Measurements from ENCODE around the gene AMT. TPM values are rescaled to one million over a fixed set of nuclear protein-coding genes. Genes with fewer than 3 reads are reported as not detected.

The AMT gene, protein sequence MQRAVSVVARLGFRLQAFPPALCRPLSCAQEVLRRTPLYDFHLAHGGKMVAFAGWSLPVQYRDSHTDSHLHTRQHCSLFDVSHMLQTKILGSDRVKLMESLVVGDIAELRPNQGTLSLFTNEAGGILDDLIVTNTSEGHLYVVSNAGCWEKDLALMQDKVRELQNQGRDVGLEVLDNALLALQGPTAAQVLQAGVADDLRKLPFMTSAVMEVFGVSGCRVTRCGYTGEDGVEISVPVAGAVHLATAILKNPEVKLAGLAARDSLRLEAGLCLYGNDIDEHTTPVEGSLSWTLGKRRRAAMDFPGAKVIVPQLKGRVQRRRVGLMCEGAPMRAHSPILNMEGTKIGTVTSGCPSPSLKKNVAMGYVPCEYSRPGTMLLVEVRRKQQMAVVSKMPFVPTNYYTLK
- 1.2 TPM in 1 of 2 replicates, not detected in the other for total RNA-seq (2014; rRNA removed; shearing (Covaris generic))

DNA sequence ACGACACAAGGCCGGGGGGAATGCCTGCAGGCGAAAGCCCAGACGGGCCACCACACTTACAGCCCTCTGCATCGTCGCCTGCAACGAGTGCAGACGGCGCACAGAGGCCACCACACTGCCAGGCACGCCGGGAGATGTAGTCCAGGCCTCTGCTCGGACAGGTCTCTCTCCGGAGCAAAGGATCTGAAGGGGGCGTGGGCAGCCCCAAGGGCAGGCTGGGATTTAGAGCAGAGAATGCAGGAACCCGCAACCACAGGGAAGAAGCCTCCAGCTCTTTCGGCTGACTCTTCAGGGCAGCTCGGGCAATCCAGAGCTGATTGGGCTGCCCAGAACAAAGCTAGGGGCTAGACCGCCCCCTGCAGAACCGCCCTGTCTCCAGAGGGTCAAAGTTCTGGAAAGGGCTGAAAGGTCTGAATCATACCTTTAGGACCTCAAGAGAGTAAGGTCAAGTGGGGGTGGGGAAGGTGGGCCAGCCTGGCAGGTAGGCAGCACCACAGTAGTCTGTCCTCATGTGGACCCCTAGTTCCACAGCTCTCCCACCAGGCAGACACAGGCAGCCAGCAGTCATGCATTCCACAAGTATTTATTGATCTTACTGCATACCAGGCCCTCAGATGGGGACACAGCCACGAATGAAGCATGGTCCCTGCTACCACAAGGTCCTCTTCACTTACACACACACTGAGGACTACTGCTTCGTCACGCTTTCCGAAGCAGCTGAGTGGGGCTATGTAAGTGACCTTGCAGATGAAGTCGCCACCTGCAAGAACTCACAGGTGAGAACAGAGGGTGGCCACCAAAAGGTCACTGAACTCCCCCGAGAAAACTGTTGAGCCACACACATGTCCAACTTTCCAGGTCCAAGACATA, at the start of gene AMT:
AMT (minus strand) TSS at position 95 of the 870 bp plus-strand sequence; CDS start at position 72, 23 bp downstream.
- no peak for DNase-seq (ENCODE audit: low spot score)

DNA sequence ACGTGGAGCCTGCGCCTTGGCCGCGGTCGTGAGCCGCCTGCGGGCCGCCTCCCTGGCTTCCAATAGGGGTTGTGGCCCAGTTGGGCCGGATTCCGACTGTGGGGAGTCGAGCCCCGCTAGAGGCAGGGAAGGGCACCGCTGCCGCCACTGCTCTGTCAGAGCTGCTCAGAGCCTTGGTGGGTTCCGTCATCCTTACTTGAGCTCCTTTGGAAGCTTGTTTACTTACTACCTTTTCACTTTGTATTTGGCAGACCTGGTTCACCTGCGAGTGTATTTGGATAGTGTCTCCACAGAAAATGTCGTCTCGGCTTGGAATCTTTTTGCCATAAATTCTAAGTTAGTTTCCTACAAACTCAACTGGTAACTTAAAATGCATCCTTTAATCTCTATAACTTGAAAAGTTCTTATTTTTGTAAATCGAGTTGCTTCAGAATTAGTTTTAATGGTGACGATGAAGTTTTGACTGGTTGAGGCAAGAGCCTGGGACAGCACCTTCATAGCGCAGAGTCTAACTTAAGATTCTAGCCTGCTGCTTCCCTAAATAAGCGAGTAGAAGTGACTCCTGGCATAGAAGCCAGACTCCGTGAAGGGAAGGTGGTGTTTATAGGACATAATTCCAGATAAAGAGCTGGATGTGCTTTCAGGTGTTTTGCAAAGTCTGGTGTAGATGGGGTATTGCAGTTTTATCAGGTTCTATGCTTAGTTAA, 48.6 kb upstream of the AMT start:
- no peak for DNase-seq (ENCODE audit: low spot score)

GRCh38 chr3:49469936-49470713, 47.9 kb upstream of the AMT start, which contains the start of gene DAG1:
TSS of gene DAG1 (plus strand) at chr3:49470267. CDS start at chr3:49510535, 40,268 bp downstream.
- peak; percentile 83 for DNase-seq (ENCODE audit: low spot score)

DNA sequence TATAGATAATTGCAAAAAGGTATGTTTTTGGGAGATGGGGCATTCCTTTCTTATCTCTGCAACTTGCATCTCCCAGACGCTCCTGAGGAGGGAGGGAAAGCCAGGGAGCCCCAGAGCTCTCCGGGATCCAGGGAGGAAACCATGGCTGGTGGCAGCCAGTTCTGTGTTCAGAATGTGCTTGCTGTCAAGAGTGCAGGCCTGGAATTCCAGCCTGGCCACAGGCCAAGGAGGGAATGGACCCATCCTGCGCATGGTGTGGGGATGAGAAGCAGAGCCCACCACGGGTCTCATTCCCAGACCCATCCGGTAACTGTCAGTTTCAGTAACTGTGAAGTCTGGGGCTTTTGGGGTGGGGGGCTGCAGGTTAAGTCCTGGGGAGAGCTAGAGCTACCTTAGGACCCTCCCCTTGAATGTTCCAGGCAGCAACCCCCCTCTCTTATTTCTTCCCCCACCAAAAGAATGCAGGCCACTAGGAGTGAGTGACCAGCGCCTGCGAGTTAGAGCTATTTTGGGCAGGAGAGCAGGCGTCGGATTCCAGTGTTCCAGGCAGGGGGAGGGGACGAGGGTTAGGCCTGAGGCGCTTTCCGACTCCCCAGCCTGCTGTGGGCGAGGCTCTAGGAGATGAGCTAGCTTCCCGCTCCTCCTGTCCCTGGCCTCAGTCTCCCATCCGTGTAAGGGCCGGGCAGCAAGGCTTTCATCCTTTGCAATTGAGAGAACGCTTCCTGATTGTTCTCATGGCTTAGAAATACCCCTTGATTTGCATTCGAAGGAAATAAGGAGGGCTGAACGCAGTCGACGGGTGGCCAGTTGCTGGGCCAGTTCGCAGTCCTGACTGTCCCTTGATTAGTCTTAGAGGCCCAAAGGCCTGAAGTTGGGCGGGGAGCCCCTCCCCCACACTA, 47.0 kb upstream of the AMT start:
- peak; percentile 43 for DNase-seq (ENCODE audit: low spot score)

- DNase-seq (ENCODE audit: low spot score), result no peak
Measured at GRCh38 chr3:49466085-49466484, 43.8 kb upstream of the AMT start.

DNA sequence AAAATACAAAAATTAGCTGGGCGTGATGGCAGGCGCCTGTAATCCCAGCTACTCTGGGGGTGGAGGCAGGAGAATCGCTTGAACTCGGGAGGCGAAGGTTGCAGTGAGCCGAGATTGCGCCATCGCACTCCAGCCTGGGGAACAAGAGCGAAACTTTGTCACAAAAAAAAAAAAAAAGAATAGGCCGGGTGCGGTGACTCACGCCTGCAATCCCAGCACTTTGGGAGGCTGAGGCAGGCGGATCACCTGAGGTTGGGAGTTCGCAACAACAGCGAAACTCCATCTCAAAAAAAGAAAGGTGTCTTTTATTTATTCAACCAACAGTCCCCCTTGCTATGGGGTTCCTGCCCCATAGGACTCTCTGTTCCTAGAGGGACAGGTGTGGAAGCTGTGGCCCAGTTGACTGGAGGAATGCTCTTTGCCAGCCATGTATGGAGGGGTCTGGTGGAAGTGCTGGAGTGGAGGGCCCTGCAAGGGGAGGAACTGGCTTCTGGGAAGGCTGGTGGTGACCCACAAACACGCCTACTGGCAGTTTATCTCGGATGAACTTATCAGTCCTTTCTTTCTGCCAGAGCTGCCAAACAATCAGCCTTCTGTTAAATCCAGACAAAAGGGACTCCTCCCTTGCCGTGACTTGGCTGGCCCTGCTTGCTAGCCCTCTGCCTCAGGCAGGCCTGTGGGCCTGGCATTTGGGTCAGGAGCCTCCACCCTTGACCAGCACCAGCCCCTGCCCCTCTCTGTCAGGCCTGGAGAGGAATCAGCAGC, 43.2 kb upstream of the AMT start:
- DNase-seq (ENCODE audit: low spot score), result no peak

DNA sequence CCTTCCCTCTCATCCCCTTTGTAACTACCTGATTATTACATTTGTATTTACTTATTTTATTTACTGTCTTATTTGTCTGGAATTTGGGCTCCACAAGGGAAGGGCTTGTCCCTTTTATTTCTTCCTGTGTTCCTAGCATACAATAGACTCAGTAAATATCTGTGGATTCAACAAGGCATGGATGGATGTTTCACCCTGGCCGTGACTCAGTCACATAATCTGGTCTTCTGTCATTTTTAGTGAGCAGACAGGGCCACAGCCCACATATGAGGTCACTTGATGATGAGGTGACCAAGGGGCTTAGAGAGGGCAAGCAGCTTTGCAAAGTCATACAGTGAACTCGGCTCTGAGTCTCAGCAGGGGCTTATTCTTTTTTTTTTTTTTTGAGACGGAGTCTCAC, 39.9 kb upstream of the AMT start:
- no peak for DNase-seq (ENCODE audit: low spot score)

DNA sequence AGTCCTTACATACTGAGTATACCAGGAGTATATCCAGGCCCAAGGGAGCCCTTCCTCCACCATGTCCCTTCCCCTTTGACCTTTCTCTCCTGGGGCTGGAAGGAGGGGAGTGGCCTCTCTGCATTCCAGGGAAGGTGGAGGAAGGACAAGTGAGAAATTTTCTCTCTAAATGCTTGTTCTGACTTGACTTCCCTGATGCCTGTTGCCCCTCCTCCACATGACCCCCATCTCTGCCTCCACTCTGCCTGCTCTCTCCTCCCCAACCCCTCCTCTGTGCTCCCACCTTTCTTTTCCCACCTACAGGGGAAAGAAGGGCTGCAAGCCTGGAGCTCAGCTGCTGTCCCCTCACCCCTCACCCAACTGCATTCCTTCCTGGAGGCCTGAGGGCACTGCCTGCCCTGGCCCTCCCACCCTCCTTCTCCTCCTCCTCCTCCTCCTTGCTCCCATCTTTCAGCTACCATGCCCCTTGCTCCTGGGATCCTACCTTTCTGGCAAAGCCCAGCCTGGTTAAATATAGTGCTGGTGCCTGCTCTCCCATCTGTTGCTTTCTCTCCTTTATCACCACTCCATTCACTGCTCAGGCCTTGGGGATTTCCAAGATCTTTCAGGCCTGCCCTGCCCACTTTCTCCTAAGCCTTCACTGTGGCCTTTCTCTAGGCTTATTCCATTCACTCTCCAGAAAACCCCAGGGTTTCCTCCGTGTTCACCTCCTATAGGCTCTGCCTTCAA, 39.3 kb upstream of the AMT start:
- DNase-seq (ENCODE audit: low spot score), result no peak

DNA sequence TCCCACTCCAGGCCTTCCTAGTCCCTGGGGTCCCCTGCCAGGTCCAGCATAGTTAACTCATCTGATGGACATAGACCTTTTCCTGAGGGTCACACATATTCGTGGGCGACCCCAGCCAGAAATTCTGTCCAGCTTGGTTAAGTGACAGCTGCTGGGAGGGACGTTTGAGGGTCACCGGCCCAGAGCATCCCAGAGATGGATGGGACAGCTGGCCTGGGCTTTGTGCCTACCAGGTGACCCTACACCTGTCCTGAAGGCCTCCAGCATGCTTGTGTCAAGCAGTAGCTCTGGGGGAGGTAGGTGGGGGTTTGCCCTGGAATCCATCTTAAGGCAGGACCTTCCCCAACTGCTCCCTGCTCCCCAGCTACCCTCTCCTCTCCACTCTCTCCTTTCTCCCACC, 38.7 kb upstream of the AMT start:
- no peak for DNase-seq (ENCODE audit: low spot score)

- DNase-seq (ENCODE audit: low spot score), result no peak
Measured at GRCh38 chr3:49460188-49460890, 38.1 kb upstream of the AMT start.

- DNase-seq (ENCODE audit: low spot score), result no peak
Measured at GRCh38 chr3:49456466-49456865, 34.2 kb upstream of the AMT start.

DNA sequence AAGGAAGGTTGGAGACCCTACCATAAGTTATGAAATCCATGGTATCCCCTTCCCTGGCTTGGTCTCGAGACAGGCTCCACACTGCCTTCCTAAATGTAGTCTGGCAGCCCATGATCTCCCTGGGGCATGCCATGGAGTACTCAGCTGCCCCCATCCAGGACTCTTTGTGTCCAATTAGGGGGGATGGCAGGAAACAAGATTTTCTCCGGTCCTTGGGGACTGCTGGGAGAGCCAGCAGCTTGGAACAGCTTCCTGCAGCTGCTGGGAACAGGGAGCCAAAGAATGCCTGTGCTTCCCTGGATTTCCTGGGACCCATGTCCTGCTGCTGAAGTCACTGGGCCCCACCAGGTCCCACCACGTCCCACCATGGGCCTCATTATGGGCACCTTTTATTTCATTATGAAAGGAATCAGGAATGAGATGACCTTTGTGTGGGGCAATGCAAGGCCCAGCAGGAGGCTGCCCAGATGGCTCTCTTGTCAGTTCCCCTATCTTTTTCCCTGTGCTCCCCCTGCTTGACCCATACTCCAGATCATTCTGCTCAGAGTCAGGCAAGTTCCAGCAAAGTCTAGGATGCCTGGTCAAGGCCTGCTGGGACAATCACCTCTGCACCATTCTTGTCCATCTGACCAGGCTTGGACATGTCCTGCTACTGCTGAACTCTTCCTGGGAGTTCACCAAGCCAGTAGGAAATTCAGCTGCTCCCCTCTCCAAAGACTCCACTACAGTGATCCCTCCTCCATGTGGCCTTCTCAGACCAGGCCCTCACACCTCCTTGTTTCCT, 32.8 kb upstream of the AMT start:
- no peak for DNase-seq (ENCODE audit: low spot score)

DNA sequence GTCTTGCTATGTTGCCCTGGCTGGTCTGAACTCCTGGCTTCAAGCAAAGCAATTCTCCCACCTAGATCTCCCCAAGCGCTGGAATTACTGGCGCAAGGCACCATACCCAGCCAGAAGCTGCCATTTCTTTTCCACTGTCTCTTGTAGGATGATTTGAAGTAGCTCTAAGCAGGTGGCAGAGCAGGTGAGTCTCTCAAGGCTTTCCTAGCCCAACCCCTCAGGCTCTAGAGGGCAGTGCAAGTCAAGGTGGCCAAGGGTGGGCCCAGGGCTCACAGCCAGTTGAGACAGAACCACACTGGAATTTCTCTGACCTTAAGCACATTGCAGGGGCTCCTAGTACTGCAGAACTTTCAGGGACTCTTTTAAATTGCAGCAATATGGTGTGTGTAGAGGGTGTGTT, 32.2 kb upstream of the AMT start:
- no peak for DNase-seq (ENCODE audit: low spot score)

DNA sequence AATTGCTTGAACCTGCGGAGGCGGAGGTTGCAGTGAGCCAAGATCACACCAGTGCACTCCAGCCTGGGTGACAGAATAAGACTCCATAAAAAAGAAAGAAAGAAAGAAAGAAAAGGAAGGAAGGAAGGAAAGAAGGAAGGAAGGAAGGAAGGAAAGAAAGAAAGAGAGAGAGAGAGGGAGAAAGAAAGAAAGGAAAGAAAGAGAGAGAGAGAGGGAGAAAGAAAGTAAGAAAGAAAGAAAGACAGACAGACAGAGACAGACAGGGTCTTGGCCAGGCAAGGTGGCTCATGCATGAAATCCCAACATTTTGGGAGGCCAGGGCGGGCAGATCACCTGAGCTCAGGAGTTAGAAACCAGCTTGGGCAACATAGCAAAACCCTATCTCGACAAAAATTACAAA, 31.3 kb upstream of the AMT start:
- DNase-seq (ENCODE audit: low spot score), result no peak

GRCh38 chr3:49445391-49445790, 23.1 kb upstream of the AMT start:
- DNase-seq (ENCODE audit: low spot score), result no peak

DNA sequence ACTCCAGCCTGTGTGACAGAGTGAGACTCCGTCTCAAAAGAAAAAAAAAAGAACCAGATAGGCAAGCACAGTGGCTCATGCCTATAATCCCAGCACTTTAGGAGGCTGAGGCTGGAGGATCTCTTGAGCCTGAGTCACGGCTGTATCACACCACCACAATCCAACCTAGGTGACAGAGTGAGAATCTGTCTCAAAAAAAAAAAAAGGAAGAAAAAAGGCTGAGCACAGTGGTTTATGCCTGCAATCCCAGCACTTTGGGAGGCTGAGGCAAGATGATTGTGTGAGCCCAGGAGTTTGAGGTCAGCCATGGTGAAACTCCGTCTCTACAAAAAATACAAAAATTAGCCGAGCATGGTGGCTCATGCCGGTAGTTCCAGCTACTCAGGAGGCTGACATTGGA, 12.5 kb upstream of the AMT start:
- no peak for DNase-seq (ENCODE audit: low spot score)

GRCh38 chr3:49428752-49429080, 6.4 kb upstream of the AMT start:
- DNase-seq (ENCODE audit: low spot score), result no peak

DNA sequence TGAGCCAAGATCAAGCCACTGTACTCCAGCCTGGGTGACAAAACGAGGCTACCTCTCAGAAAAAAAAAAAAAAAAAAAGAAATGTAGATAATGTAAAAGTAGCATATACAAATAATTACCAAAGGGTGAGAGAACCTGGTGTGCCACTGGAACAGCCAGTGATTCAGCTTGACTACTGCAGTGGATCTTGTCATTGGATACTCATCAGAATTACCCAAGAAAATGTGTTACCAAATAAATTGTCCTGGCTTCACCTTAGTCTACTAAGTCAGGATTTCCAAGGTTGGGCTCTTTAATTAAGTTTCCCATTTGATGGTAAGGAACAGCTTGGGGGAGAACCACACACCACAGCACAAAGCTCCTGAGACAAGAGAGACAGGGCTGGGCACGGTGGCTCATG, 5.3 kb upstream of the AMT start:
- DNase-seq (ENCODE audit: low spot score), result no peak

Measured in H4 (cell line).